Thymus (tissue), 11 donors: Measurements from ENCODE around the gene SLC30A10. TPM values are rescaled to one million over a fixed set of nuclear protein-coding genes. Genes with fewer than 3 reads are reported as not detected.
A peak's percentile ranks its signal among the peaks of the same experiment; 100 is the strongest.
"Not testable (repeated sequence)": the region's sequence is repeated elsewhere in the genome, so short reads cannot be mapped to it uniquely, and the experiment has no call there.

Experiments
- DNase-seq, 9 donors: peaks; one replicate each; pipeline ENCODE4 v3.0.0-alpha.2; 2013; ENCODE audit warnings: low spot score in 9 of 9, low read depth in 6 of 9, missing footprints in 1 of 9
- H3K27ac ChIP-seq, 2 donors: one replicate each; pipeline ENCODE4 v1.5.1; 2013; ENCODE audit warnings: control low read depth in 1 of 2, low read depth in 1 of 2, low read length in 1 of 2, mild to moderate bottlenecking in 1 of 2, moderate library complexity in 1 of 2
- H3K27me3 ChIP-seq, 2 donors: one replicate each; pipeline ENCODE4 v1.5.1; 2013; ENCODE audit warnings: low read length in 1 of 2; ENCODE audit not compliant: control insufficient read depth in 2 of 2, insufficient read depth in 1 of 2
- H3K36me3 ChIP-seq, 2 donors: one replicate each; pipeline ENCODE4 v1.5.1; 2013; ENCODE audit warnings: low read length in 1 of 2, mild to moderate bottlenecking in 1 of 2, moderate library complexity in 1 of 2; ENCODE audit not compliant: control insufficient read depth in 2 of 2, insufficient read depth in 2 of 2
- H3K4me1 ChIP-seq, 2 donors: one replicate each; pipeline ENCODE4 v1.5.1; 2013; ENCODE audit warnings: low read length in 2 of 2; ENCODE audit not compliant: control insufficient read depth in 2 of 2, insufficient read depth in 2 of 2
- H3K4me3 ChIP-seq, 2 donors: one replicate each; pipeline ENCODE4 v1.5.1; 2013; ENCODE audit warnings: low read length in 2 of 2, control low read depth in 1 of 2, mild to moderate bottlenecking in 1 of 2
- H3K9me3 ChIP-seq, 2 donors: one replicate each; pipeline ENCODE4 v1.5.1; 2013; ENCODE audit warnings: low read length in 1 of 2, mild to moderate bottlenecking in 1 of 2; ENCODE audit not compliant: control insufficient read depth in 2 of 2, insufficient read depth in 1 of 2
- WGBS: extraction: QIAGEN DNeasy Blood & Tissue Kit; methylation state at CpG from one replicate; pipeline ENCODE4 v1.1.7; 2013; 5-methylcytosine and 5-hydroxymethylcytosine counted together
- polyA plus RNA-seq: library from polyadenylated mRNA; stranded (reverse); fragments of 200-250 nt; gene quantifications from one replicate; pipeline ENCODE4 v1.2.3, GENCODE V29; 2013
- total RNA-seq: library from RNA; stranded (reverse); fragments of 120-200 nt; gene quantifications from one replicate; pipeline ENCODE4 v1.2.4, GENCODE V29; 2013
- donor health status: healthy.

Gene SLC30A10
- total and polyA plus RNA-seq, 2 donors: 0.07 to 0.09 TPM

DNA sequence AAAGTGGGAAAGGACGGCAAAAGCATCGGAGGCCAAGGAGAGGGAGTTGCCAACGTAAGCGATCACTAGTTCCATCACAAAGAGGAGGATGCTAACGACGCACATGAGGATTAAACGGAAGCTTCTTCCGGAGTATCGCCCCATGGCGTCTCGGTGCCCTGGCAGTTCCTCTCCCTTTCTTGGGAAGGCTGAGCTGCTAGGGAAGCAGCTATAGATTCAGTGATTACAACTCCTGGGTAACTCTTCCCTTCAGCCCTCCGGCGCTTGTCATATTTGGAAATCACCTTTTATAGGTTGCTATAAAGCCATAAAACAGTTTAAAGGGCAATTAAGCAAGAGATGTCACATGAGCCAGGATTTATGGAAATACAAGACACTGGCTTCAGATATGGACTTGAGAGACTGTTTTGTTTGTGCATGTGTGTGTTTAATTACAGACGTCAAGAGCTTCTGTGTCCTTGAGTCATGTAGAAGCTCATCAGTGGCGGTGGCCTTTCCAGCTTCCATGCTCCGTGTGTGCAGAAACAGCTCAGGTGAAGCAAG, 30.6 kb upstream of the SLC30A10 start:
- DNase-seq: peak in 1 of 9 donors; percentile 27
- WGBS: 98% methylated on average over 16 of the region's 16 CpGs
- Histone ChIP-seq H3K9me3 (no peaks in the 10 kb centered on the region), H3K27ac (no peak overlapping the region), H3K36me3 (no peaks in the 10 kb centered on the region), H3K27me3 (no peaks in the 10 kb centered on the region), H3K4me3 (no peak overlapping the region), H3K4me1 (no peaks in the 10 kb centered on the region)

DNA sequence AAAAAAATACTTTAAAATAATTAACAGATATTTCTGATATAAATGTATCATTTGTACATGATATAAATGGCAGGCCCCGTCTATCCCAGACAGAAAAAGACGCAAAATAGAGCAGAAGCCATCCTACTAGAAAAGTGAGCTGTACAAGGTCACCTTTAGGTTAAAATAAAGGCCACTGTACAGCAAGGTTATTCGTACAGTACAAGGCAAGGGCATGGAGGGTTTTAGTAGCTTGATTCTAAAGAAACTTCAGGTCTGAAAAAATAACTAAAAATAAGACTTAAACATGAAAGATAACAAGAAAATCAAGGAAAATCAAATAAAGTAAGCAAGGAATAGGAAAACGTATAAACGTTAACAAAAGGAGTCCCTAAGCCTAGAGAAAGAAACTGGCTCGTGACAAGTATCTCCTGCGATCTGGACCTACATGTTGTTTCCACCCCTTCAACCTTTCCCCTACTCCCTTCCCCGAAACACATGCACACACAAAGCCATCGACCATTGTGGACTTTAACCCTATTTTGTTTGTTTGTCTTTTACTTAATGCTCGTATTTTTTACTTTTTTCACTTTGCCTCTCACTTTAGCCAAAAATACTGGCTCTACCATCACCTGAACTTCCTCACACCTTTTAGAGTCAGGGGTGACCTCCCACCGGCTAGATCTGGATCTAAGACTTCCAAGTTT, 26.5 kb upstream of the SLC30A10 start:
- Histone ChIP-seq H3K4me3 (no peak overlapping the region), H3K36me3 (no peaks in the 10 kb centered on the region), H3K27ac (no peak overlapping the region), H3K9me3 (no peaks in the 10 kb centered on the region), H3K27me3 (no peaks in the 10 kb centered on the region), H3K4me1 (no peaks in the 10 kb centered on the region)
- 95% methylated on average over 11 of the region's 11 CpGs for WGBS
- DNase-seq: no peak

DNA sequence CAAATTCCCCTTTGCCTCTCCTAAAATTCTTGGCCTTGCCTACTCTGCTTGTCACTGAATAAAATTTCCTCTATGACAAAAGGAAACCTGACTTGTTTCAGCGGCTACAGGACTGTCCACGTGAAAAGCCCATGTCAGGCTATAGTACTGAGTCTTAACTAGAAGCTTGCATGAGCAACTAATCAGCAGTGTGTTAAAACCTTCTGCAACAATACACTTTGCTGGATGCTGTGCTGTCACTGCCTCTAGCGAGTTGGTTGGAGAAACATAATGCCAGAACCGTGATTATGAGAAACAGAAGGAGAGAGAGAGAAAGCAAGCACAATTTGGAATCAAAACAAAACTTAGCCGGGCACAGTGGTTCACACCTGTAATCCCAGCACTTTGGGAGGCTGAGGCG, 25.7 kb upstream of the SLC30A10 start:
- no peak for DNase-seq

DNA sequence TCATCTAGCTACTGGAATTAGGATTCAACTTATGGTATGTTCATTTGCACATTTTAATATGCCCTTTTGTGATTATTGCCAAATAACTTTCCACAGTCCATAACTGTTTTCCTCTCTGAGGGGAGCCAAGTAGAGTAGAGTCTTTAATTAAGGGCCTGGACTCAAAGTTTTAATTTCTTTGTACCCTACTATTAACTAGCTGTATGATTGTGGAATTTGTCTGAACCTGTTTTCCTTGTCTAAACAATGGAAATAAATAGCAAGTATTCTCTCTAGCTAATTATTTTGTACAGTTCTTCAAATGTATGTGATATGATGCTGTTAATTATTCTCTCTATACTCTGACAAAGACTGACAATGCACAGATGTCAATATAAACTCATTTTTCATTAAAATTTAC, 24.0 kb upstream of the SLC30A10 start:
- H3K9me3 ChIP-seq: no peaks in the 10 kb centered on the region
- no peak for DNase-seq
- H3K4me1 ChIP-seq: no peaks in the 10 kb centered on the region
- no peaks in the 10 kb centered on the region for H3K36me3 ChIP-seq
- no peak overlapping the region for H3K4me3 ChIP-seq
- no peak overlapping the region for H3K27ac ChIP-seq
- H3K27me3 ChIP-seq: no peaks in the 10 kb centered on the region

More for the DNA sequence above, 25.7 kb upstream of the SLC30A10 start:
- Histone ChIP-seq H3K36me3 (no peaks in the 10 kb centered on the region), H3K4me3 (no peak overlapping the region), H3K9me3 (no peaks in the 10 kb centered on the region), H3K27ac (no peak overlapping the region), H3K4me1 (no peaks in the 10 kb centered on the region), H3K27me3 (no peaks in the 10 kb centered on the region)
- WGBS: 94% methylated on average over 6 of the region's 6 CpGs

DNA sequence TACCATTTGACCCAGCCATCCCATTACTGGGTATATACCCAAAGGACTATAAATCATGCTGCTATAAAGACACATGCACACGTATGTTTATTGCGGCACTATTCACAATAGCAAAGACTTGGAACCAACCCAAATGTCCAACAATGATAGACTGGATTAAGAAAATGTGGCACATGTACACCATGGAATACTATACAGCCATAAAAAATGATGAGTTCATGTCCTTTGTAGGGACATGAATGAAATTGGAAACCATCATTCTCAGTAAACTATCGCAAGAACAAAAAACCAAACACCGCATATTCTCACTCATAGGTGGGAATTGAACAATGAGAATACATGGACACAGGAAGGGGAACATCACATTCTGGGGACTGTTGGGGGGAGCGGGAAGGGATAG, 20.9 kb upstream of the SLC30A10 start:
- not testable (repeated sequence) for DNase-seq, H3K27ac ChIP-seq, H3K9me3 ChIP-seq, H3K27me3 ChIP-seq, H3K4me3 ChIP-seq, H3K4me1 ChIP-seq, H3K36me3 ChIP-seq
- 91% methylated on average over 3 of the region's 5 CpGs for WGBS

DNA sequence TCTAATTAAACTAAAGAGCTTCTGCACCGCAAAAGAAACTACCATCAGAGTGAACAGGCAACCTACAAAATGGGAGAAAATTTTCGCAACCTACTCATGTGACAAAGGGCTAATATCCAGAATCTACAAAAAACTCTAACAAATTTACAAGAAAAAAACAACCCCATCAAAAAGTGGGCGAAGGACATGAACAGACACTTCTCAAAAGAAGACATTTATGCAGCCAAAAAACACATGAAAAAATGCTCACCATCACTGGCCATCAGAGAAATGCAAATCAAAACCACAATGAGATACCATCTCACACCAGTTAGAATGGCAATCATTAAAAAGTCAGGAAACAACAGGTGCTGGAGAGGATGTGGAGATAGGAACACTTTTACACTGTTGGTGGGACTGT, 20.4 kb upstream of the SLC30A10 start:
- 91% methylated on average over 3 of the region's 3 CpGs for WGBS
- H3K27ac ChIP-seq, DNase-seq, H3K27me3 ChIP-seq, H3K4me3 ChIP-seq, H3K36me3 ChIP-seq, H3K4me1 ChIP-seq, H3K9me3 ChIP-seq: not testable (repeated sequence)

DNA sequence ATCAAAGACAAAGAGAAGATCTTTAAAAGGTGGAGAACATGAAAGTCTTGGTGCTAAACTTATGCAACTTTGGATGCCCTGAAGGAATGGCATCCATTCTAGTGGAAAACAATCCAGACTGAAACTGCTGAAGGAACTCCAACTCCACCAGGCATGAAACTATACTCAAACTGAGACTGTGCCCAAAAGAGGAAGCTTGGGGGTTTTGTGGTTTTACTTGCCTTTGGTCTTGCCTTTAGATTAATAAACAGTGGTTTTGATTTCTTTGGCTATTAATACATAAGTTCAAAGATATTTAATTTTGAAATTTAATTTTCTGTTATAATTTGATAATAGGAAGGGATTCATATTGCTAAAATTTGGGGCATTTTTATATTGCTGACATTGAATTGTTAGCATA, 17.4 kb upstream of the SLC30A10 start:
- H3K4me3 ChIP-seq: no peak overlapping the region
- no peaks in the 10 kb centered on the region for H3K36me3 ChIP-seq
- no peak overlapping the region for H3K27ac ChIP-seq
- no peaks in the 10 kb centered on the region for H3K4me1 ChIP-seq
- H3K27me3 ChIP-seq: no peaks in the 10 kb centered on the region
- no peak for DNase-seq
- no peaks in the 10 kb centered on the region for H3K9me3 ChIP-seq

DNA sequence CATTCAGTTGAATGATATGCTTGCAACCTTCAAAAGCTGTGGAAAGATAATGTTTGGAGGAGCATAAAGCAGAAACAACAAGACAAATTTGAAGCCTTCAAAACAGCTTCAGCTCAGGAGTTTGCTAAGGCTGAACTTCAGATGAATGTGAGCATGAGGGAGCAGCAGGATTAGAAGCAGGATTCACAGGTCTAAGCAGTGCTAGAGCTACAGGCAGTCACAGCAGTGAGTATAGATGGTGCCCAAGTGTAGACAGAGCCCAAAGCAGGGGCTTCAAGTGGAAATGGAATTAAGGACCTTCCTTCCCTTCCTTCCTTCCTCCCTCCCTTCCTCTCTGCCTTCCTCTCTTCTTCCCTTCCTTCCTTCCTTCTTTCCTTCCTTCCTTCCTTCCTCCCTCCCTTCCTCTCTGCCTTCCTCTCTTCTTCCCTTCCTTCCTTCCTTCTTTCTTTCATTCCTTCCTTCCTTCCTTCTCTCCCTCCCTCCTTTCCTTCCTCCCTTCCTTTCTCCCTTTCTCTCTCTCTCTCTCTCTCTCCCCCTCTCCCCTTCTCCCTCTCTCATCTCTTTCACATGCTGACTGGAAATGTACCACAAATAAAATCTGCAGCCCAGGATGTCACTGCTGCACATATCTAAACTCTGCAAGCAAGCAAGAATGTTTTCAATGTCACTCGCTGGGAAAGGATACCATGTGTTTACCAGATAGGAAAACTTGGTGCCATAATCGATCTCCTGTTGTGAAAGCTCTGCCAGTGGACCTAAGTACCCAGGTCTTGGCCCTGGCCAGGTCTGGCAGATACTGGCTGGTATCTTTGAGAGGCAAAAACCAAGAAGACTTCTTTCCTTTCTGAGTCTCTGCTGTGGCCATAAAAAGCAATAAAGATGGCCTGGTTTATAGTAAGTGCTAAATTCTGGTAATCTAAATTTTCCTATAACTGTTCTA, 13.1 kb upstream of the SLC30A10 start:
- no peaks in the 10 kb centered on the region for H3K9me3 ChIP-seq
- H3K36me3 ChIP-seq: no peaks in the 10 kb centered on the region
- H3K4me1 ChIP-seq: no peaks in the 10 kb centered on the region
- WGBS: 89% methylated on average over 2 of the region's 2 CpGs
- no peak overlapping the region for H3K4me3 ChIP-seq
- DNase-seq: no peak
- no peak overlapping the region for H3K27ac ChIP-seq
- no peaks in the 10 kb centered on the region for H3K27me3 ChIP-seq

DNA sequence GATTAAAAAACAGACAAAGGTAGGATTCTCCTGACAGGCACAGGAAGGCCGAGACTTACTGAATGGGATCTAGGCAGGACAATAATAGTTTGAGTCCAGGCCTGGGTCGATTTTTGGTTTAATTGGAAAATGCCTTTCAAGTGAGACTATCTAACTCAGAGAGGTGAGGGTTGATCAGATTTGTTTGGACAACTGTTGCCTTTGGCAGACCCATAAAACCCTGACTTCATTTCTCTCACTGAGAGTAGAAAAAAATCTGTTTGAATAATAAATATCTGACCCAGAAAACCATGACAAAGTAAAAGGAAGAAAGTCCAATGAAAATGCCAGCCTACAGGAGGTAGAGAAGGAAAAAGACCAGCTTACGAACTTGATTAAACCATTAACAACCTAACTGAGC, 12.3 kb upstream of the SLC30A10 start:
- no peak for DNase-seq
- no peaks in the 10 kb centered on the region for H3K27me3 ChIP-seq
- WGBS: 83% methylated on average over 3 of the region's 3 CpGs

More for the DNA sequence above, 12.3 kb upstream of the SLC30A10 start:
- no peak overlapping the region for H3K4me3 ChIP-seq
- H3K27ac ChIP-seq: no peak overlapping the region
- H3K4me1 ChIP-seq: no peaks in the 10 kb centered on the region
- H3K9me3 ChIP-seq: no peaks in the 10 kb centered on the region
- no peaks in the 10 kb centered on the region for H3K36me3 ChIP-seq
